AG10803 (cell line): ENCODE data around the gene USP40.

ENCODE experiments used
- DNase-seq: peaks from one replicate; pipeline ENCODE4 v3.0.0; 2010; ENCODE audit warnings: low read depth
- H3K4me3 ChIP-seq: 2 replicates; pipeline ENCODE4 v1.5.1; 2011; ENCODE audit warnings: mild to moderate bottlenecking, low read length, control low read depth
- TF ChIP-seq, protein P1 (sequence below): conservative IDR thresholded peaks from 2 replicates; pipeline ENCODE4 v1.5.1; 2011; ENCODE audit warnings: mild to moderate bottlenecking, low read length, control low read depth, inconsistent platforms

The USP40 gene

DNA sequence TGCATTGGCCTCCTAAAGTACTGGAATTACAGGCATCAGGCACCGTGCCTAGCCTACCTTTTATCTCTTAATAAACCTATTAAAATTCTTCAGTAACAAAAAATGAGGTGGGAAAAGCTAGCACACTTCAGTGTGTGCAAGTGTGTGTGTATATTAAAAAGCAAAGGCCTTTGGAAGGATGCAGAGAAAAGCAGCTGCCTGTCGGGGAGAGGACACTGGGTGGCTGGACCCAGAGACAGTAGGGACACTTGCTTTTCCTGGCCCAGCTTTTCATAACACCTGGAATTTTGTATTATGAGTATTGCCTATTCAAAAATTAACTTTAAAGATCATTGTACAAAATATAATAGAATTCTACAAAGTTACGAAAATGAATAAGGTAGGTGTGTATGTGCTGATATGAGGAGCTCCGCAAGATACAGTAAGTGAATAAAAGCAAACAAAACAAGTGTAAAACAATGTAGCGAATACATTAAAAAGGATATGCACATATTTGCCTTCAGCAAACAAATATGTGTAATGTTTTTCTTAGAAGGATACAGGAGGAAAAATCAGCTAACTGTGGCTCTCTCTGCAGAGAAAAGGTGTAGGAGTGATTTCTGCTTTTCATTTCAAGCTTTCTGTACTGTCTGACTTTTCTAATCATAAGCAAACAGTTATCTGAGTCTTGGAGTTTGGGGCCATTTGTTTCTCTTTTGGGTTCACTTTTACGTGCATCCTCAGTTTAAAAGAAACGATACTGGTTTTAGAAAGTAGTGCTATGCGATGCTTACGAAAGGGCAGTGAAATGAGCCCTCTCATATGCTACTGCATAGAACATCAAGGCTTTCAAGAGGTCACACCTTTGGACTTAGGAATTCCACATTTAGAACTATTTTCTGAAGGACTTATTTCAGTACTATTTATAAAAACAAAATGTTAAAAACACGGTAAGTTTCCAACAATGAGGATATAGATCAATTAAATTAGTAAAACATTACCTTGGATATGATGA, 70.8 kb downstream of the USP40 start:
- TF ChIP-seq, protein P1, sequence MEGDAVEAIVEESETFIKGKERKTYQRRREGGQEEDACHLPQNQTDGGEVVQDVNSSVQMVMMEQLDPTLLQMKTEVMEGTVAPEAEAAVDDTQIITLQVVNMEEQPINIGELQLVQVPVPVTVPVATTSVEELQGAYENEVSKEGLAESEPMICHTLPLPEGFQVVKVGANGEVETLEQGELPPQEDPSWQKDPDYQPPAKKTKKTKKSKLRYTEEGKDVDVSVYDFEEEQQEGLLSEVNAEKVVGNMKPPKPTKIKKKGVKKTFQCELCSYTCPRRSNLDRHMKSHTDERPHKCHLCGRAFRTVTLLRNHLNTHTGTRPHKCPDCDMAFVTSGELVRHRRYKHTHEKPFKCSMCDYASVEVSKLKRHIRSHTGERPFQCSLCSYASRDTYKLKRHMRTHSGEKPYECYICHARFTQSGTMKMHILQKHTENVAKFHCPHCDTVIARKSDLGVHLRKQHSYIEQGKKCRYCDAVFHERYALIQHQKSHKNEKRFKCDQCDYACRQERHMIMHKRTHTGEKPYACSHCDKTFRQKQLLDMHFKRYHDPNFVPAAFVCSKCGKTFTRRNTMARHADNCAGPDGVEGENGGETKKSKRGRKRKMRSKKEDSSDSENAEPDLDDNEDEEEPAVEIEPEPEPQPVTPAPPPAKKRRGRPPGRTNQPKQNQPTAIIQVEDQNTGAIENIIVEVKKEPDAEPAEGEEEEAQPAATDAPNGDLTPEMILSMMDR: no peak
- DNase-seq: no peak
- no peak overlapping the region for H3K4me3 ChIP-seq

DNA sequence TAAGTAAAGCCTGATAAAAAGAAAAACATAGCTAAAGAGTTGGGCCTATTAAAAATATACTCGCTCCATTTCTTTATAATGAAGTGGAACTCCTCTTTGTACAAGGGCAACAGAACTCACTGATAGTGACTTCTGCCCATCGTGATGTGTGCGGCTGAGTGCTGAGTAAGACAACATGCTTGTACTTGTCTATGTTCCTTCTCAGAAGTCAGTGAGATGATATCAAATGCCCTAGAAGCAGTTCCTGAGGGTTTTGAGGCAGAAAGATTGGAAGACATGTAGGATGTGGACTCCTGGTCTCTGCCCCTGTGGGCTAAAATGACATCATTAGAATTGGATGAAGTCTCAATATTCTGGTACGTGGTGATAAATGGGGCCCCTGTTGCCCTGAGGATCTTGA, 73.8 kb downstream of the USP40 start:
- H3K4me3 ChIP-seq: no peak overlapping the region
- TF ChIP-seq, protein P1: no peak
- no peak for DNase-seq

DNA sequence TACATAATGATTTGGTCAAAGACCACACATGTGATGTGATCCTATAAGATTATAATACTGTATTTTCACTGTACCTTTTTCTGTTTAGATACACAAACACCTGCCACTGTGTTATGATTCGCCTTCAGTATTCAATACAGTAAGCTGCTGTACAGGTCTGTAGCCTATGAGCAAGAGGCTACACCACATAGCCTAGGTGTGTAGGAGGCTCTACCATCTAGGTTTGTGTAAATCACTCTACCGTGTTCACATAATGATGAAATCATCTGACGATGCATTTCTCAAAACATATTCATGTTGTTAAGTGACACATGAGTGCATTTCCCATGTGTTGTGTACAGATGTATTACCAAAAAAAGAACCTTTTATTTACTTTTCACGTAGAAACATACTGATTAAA, 74.5 kb downstream of the USP40 start:
- DNase-seq: no peak
- H3K4me3 ChIP-seq: no peak overlapping the region
- TF ChIP-seq, protein P1: no peak

DNA sequence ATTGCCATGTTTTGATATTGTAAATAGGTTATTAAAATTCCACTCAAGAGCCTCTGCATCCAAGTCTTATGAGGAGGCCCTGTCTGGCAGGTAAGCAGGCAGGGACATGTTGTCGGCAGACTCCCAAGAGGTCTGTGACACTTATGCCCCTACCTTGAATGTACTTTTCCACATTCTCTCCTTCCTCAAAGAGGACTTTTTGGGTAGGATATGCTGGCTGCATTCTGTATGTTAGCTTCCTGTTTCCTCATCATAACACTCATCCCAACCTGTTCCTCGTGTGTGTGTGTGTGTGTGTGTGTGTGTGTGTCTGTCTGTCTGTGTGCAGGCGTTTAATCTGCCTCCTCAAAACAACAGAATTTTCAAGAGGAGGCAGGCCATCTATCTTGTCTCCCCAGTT, 75.3 kb downstream of the USP40 start:
- DNase-seq: no peak
- TF ChIP-seq, protein P1: no peak
- H3K4me3 ChIP-seq: no peak overlapping the region

DNA sequence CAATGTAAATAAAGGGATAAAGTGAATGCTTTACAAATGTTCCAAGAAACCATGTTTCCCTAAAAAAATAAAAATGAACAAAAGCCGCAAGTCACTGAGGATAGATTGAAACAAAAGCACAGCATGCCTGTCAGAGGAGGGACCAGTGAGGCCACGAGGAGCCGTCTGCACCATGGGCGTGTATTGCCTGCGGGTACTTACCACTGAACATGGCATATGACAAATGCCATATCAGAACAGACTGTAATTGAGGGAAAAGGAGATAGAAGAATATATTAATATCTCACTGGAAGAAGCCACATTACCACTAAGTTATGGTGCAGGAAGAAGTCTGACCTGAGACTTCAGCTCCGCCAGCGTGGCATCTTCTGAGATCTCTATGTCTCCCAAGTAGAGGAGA, 75.8 kb downstream of the USP40 start:
- no peak for DNase-seq
- no peak overlapping the region for H3K4me3 ChIP-seq
- TF ChIP-seq, protein P1: no peak

DNA sequence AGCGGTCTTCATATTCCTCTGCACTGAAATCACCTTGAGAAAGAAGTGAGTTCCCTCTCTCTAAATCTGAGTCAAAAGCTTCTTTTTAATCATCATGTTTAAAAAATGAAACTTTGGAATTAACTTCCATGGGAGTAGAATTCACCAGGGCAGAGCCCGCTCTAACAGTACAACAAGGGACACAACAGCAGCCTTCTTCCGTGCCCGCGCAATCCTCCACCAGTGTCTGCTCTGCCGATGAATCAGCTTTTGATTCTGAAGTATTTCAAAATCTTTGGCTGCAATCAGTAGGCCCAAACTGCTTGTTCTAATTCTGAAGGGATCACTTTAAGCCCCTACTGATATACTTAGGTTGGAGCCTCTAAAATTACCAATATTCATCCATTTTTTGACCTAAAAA, 76.9 kb downstream of the USP40 start:
- H3K4me3 ChIP-seq: no peak overlapping the region
- DNase-seq: peak; percentile 7
- TF ChIP-seq, protein P1: no peak

DNA sequence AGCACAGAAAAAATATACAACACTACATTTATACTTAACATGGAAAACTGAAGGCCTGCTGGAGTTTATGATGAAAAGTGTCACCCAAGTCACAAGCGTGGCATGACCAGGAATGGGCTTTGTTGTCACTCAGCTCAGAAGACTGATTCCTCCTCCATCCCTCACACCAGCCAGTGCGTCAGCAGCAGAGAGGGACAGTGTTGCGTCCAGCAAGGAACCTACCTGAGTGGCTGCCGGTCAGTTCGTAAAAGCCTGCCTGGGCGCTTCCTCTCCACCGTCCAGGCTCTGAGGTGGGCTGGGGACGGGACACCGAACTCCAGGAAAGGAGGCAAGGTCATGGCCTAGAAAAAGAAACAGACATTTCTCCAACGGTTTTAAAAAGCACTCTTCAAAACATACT, 77.4 kb downstream of the USP40 start:
- H3K4me3 ChIP-seq: no peak overlapping the region
- TF ChIP-seq, protein P1: no peak
- no peak for DNase-seq
